Measurements from ENCODE around the gene NCOA7.

The NCOA7 gene

DNA sequence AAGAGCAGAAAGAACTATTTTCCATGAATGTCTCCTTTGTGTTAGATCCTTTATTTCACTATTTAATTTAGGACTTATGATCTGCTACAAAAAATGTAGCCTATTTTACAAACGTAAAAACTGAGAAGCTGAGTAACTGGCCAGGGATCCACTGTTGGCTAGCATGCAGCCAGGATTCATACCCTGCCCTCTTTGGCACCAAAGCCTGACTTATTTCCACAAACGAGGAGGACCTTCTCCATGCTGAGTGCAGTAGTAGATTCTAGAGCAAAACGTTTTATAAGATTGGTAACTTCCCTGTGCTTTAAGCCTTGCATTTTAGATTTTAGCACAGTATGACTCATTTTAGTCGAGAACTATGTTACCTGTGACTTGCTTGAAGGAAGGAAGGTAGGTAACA, 74.3 kb downstream of the NCOA7 start:
- Mint-ChIP-seq H3K9me3 (no peaks in the 10 kb centered on the region), H3K27me3 (no peaks in the 10 kb centered on the region), H3K27ac (no peak overlapping the region), H3K4me1 (no peaks in the 10 kb centered on the region), H3K36me3 (ENCODE audit: low read depth) (peaks cover 5% of the 10 kb centered on the region), H3K4me3 (no peak overlapping the region)
- no peak for ATAC-seq
- no peak for DNase-seq

DNA sequence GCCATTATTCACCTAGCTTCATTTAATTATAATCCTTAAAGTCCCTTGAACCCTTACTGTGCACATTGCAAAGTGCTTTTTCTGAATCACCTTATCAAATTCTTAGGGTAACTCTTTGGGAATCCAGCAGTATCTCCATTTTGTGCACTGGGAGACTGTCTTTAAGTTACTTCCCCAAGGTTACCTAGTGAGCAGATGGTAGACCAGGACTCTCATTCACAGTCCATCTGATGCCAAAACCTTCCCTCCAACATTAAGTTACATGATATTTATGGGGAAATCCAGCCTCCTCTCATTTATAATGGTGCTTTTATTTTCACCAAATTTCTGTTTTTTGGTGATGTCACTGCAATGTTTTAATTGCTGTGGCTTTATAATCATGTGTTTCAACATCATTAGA, 75.7 kb downstream of the NCOA7 start:
- Mint-ChIP-seq H3K4me1 (no peaks in the 10 kb centered on the region), H3K27me3 (no peaks in the 10 kb centered on the region), H3K4me3 (no peak overlapping the region), H3K36me3 (ENCODE audit: low read depth) (peaks cover 5% of the 10 kb centered on the region), H3K9me3 (no peaks in the 10 kb centered on the region), H3K27ac (no peak overlapping the region)
- ATAC-seq (no peak), DNase-seq (no peak)

GRCh38 chr6:125867483-125867942, 76.8 kb downstream of the NCOA7 start:
- ATAC-seq (no peak), DNase-seq (no peak)
- no peak overlapping the region for H3K27ac Mint-ChIP-seq
- H3K9me3 Mint-ChIP-seq, result no peaks in the 10 kb centered on the region
- H3K27me3 Mint-ChIP-seq, result no peaks in the 10 kb centered on the region
- no peaks in the 10 kb centered on the region for H3K4me1 Mint-ChIP-seq
- H3K36me3 Mint-ChIP-seq (ENCODE audit: low read depth), result peaks cover 5% of the 10 kb centered on the region
- H3K4me3 Mint-ChIP-seq, result no peak overlapping the region

DNA sequence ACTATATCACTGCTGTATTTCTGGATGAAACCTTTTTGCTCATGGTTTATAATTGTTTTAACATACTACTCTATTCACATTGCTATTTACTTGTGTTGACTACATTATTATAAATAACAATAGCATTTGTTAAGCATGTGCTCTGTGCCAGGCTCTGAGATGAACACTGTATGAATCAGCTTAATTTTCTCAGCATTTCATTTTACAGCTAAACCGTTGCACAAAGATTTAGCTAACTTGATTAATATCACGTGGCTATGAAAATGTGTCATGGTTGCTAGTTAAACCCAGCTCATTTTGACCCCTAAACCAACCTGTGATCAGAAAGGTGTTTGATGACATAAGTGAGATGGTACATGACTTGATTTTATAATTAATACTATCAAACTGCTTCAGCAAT, 77.5 kb downstream of the NCOA7 start:
- no peak for ATAC-seq
- Mint-ChIP-seq H3K4me1 (no peaks in the 10 kb centered on the region), H3K9me3 (no peaks in the 10 kb centered on the region), H3K36me3 (ENCODE audit: low read depth) (peaks cover 2% of the 10 kb centered on the region), H3K27ac (no peak overlapping the region), H3K4me3 (no peak overlapping the region), H3K27me3 (no peaks in the 10 kb centered on the region)
- no peak for DNase-seq

- Mint-ChIP-seq H3K4me3 (no peak overlapping the region), H3K27me3 (no peaks in the 10 kb centered on the region), H3K9me3 (no peaks in the 10 kb centered on the region), H3K4me1 (no peaks in the 10 kb centered on the region), H3K36me3 (ENCODE audit: low read depth) (peaks cover 2% of the 10 kb centered on the region), H3K27ac (no peak overlapping the region)
- ATAC-seq (no peak), DNase-seq (no peak)
Measured at GRCh38 chr6:125868678-125869395, 78.1 kb downstream of the NCOA7 start.

- no peak for ATAC-seq
- Mint-ChIP-seq H3K27ac (no peak overlapping the region), H3K36me3 (ENCODE audit: low read depth) (peaks cover 2% of the 10 kb centered on the region)
Measured at GRCh38 chr6:125869427-125869826, 78.7 kb downstream of the NCOA7 start.

DNA sequence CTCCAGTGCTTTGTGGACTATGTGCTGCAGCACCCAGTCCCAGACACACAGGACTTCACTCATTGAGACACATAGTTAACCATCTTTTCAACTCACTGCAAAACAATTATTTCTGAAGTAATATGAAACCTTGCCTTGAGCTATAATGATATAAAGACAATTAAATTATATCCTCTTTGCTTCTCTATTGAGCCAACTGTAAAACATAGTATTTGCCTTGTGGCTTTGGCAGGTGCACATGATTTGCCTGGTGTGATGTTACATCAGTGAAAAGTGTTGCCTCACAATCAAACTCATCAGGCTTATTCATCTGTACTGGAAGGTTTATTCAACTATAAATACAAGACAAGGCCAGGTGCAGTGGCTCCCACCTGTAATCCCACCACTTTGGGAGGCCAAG, 80.6 kb downstream of the NCOA7 start:
- Mint-ChIP-seq H3K27me3 (no peaks in the 10 kb centered on the region), H3K9me3 (no peaks in the 10 kb centered on the region), H3K4me1 (no peaks in the 10 kb centered on the region), H3K36me3 (ENCODE audit: low read depth) (peaks cover 10% of the 10 kb centered on the region), H3K4me3 (no peak overlapping the region), H3K27ac (no peak overlapping the region)
- DNase-seq, result no peak
- ATAC-seq, result no peak

More at GRCh38 chr6:125869427-125869826, 78.7 kb downstream of the NCOA7 start:
- Mint-ChIP-seq H3K27me3 (no peaks in the 10 kb centered on the region), H3K9me3 (no peaks in the 10 kb centered on the region), H3K4me1 (no peaks in the 10 kb centered on the region), H3K4me3 (no peak overlapping the region)
- no peak for DNase-seq

- no peak overlapping the region for H3K4me3 Mint-ChIP-seq
- no peak overlapping the region for H3K27ac Mint-ChIP-seq
- ATAC-seq, result no peak
Measured at GRCh38 chr6:125872259-125872921, 81.6 kb downstream of the NCOA7 start.

DNA sequence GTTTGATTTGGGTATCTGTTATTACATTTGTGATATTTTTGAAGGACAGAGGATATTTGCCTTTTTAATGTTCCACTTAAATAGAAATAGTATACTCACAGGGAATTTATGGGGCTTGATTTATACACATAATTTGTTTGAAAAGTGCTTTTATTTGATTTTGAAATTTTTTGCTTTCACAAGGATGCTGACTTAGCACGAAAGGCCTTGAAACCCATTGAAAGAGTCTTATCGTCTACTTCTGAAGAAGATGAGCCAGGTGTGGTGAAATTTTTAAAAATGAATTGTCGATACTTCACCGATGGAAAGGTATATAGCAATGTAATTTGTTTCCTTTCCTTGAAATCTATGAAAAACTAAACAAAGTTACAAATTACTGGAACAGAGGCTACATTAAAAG, 91.5 kb downstream of the NCOA7 start:
- no peak for DNase-seq
- Mint-ChIP-seq H3K4me3 (no peak overlapping the region), H3K4me1 (no peaks in the 10 kb centered on the region), H3K9me3 (no peaks in the 10 kb centered on the region), H3K27ac (no peak overlapping the region), H3K36me3 (ENCODE audit: low read depth) (peaks cover 33% of the 10 kb centered on the region), H3K27me3 (no peaks in the 10 kb centered on the region)
- no peak for ATAC-seq

More at GRCh38 chr6:125872259-125872921, 81.6 kb downstream of the NCOA7 start:
- DNase-seq, result no peak
- no peaks in the 10 kb centered on the region for H3K9me3 Mint-ChIP-seq
- peaks cover 10% of the 10 kb centered on the region for H3K36me3 Mint-ChIP-seq (ENCODE audit: low read depth)
- no peaks in the 10 kb centered on the region for H3K27me3 Mint-ChIP-seq
- H3K4me1 Mint-ChIP-seq, result no peaks in the 10 kb centered on the region

GRCh38 chr6:125884634-125885371, 94.0 kb downstream of the NCOA7 start:
- Mint-ChIP-seq H3K27me3 (no peaks in the 10 kb centered on the region), H3K4me1 (no peaks in the 10 kb centered on the region), H3K9me3 (no peaks in the 10 kb centered on the region), H3K36me3 (ENCODE audit: low read depth) (peaks cover 37% of the 10 kb centered on the region), H3K4me3 (no peak overlapping the region), H3K27ac (no peak overlapping the region)
- ATAC-seq (no peak), DNase-seq (no peak)

DNA sequence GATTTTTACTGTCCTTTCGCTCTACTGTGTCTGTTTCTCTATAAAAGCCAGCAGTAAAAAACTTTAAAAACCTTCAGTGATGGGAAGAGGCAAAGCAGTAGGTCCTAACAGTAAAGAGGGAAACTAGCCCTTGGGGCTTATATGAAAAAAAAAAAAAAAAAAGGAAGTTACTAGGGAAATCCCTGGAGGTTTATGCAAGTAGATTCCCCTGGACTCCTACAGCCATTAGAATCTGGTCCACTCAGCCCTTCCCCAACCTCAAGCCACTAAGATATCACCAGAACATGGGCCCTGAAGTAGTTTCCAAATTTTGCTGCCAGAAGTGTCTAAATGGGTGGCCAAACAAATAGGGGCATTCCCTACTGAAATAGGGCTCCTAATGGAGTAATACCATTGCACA, 95.3 kb downstream of the NCOA7 start:
- ATAC-seq (no peak), DNase-seq (no peak)
- Mint-ChIP-seq H3K27me3 (no peaks in the 10 kb centered on the region), H3K36me3 (ENCODE audit: low read depth) (peaks cover 35% of the 10 kb centered on the region), H3K27ac (no peak overlapping the region), H3K4me1 (no peaks in the 10 kb centered on the region), H3K9me3 (no peaks in the 10 kb centered on the region), H3K4me3 (no peak overlapping the region)

GRCh38 chr6:125886914-125887313, 96.2 kb downstream of the NCOA7 start:
- H3K4me3 Mint-ChIP-seq, result no peak overlapping the region
- no peak overlapping the region for H3K27ac Mint-ChIP-seq
- ATAC-seq (no peak), DNase-seq (no peak)
- no peaks in the 10 kb centered on the region for H3K9me3 Mint-ChIP-seq
- H3K4me1 Mint-ChIP-seq, result no peaks in the 10 kb centered on the region
- no peaks in the 10 kb centered on the region for H3K27me3 Mint-ChIP-seq
- peaks cover 34% of the 10 kb centered on the region for H3K36me3 Mint-ChIP-seq (ENCODE audit: low read depth)

DNA sequence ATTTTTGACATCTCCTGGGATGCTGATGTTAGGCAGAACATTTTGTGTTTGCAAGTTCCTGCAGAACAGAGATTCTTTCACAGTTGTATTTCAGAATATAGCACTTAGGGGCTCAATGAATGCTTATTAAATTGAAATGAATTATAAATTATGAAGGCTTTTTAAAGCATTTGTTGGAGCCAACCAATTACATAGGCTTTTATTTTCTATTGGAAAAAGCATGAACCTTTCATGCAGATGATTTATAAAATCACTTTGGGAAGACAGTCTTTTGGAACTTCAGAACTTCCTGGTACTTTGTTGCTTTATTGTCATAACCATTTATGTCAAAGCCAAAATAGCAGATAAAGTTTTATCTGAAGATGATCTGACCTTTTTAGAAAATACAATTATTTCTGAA, 96.6 kb downstream of the NCOA7 start:
- H3K36me3 Mint-ChIP-seq (ENCODE audit: low read depth), result peaks cover 30% of the 10 kb centered on the region
- H3K4me1 Mint-ChIP-seq, result no peaks in the 10 kb centered on the region
- no peaks in the 10 kb centered on the region for H3K27me3 Mint-ChIP-seq
- DNase-seq (no peak), ATAC-seq (no peak)
- H3K4me3 Mint-ChIP-seq, result no peak overlapping the region
- no peak overlapping the region for H3K27ac Mint-ChIP-seq
- H3K9me3 Mint-ChIP-seq, result no peaks in the 10 kb centered on the region

DNA sequence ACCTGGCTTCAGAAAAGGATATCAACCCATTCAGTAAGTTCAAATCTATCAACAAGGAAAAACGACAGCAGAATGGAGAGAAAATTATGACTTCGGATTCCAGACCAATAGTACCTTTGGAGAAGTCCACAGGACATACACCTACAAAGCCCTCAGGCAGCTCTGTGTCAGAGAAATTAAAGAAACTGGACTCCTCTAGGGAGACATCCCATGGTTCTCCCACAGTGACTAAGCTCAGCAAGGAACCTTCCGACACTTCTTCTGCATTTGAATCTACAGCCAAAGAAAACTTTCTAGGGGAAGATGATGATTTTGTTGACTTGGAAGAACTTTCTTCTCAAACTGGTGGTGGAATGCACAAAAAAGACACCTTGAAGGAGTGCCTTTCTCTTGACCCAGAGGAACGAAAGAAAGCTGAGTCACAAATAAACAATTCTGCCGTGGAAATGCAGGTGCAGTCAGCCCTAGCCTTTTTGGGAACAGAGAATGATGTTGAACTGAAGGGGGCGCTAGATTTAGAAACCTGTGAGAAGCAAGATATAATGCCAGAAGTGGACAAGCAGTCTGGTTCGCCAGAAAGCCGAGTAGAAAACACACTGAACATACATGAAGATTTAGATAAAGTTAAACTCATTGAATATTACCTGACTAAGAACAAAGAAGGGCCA, 98.4 kb downstream of the NCOA7 start:
- no peaks in the 10 kb centered on the region for H3K27me3 Mint-ChIP-seq
- ATAC-seq (no peak), DNase-seq (no peak)
- no peak overlapping the region for H3K27ac Mint-ChIP-seq
- H3K36me3 Mint-ChIP-seq (ENCODE audit: low read depth), result peaks cover 18% of the 10 kb centered on the region
- no peak overlapping the region for H3K4me3 Mint-ChIP-seq
- no peaks in the 10 kb centered on the region for H3K4me1 Mint-ChIP-seq
- no peaks in the 10 kb centered on the region for H3K9me3 Mint-ChIP-seq
